Uterus (tissue), 2 donors: ENCODE measurements around the gene TRPM1.

Source experiments
- CTCF ChIP-seq, 4 experiments: fragments of 200-600 bp in 2 of 4; fragments of 450-650 bp in 2 of 4; sonication (generic) in 2 of 4; IDR thresholded peaks; one replicate each; pipeline ENCODE4 v1.5.1; 2016 to 2019; ENCODE audit warnings: antibody characterized with exemption in 4 of 4, mild to moderate bottlenecking in 2 of 4, moderate library complexity in 1 of 4
- POLR2A ChIP-seq, 2 donors: fragments of 450-650 bp; IDR thresholded peaks; one replicate each; pipeline ENCODE4 v1.6.1; 2016; ENCODE audit warnings: antibody characterized with exemption in 2 of 2, mild to moderate bottlenecking in 1 of 2, moderate library complexity in 1 of 2

- no peak for TF ChIP-seq CTCF (IDR thresholded peaks at IDR 0.05)
- TF ChIP-seq POLR2A (IDR thresholded peaks at IDR 0.05), result no peak
These were observed 73.5 kb downstream of the TRPM1 start for GRCh38 chr15:31027910-31028578.
